Measurements from ENCODE around the gene MFN2.
A peak's percentile ranks its signal among the peaks of the same experiment; 100 is the strongest.
"Not testable (repeated sequence)": the region's sequence is repeated elsewhere in the genome, so short reads cannot be mapped to it uniquely, and the experiment has no call there.

Gene MFN2

DNA sequence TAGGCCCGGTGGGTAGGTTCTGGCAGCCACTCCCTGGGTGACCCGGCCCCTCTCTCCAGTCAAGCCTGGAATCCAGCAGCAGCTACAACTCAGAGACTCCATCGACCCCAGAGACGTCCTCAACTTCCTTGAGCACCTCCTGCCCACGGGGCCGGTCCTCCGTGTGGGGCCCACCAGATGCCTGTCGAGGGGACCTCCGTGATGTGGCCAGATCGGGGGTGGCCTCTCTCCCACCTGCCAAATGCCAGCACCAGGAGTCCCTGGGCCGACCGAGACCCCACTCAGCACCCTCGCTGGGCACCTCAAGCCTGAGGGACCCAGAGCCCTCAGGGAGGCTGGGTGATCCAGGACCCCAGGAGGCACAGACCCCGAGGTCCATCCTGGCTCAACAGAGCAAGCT lies 41.8 kb downstream of the MFN2 start:
- no peak for DNase-seq (ENCODE audit: low read depth in 2 of 2)

DNA sequence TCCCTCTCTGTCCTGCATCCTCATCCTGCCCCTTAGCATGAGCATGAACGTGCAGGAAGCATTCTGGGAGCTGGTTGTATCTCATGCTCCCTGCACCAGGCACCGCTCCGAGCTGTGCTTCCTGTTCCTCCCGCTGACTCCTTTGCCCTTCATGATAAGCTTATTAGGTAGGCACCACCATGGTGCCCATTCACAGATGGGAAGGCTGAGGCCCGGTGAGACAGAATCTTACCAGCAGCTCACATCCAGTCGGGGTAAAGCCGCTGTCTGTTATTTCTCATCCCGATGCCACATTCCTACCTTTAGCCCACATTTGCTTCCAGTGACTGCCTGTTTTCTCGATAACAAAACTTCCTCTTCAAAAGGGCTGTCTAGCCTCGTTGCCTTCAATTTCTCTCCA lies 46.3 kb downstream of the MFN2 start:
- no peak for DNase-seq (ENCODE audit: low read depth in 2 of 2)

DNA sequence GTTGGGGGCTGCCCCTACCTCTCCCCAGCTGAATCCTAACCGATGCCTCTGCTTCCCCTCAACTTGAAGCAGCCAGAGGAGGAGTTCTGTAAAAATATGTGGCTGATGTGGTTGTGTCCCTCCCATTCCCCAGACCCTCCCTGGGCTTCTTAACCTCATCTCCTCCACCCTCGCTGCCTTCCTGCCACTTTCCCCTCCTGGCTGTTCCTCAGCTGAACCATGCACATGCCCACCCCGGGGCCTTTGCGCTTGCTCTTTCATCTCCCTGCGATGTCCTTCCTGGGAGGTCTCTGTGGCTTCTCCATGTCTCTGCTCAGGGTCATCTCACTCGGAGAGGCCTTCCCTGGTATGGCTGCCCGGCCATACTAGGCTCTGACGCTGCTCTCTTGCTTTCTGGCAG lies 48.0 kb downstream of the MFN2 start:
- no peak for DNase-seq (ENCODE audit: low read depth in 2 of 2)

DNA sequence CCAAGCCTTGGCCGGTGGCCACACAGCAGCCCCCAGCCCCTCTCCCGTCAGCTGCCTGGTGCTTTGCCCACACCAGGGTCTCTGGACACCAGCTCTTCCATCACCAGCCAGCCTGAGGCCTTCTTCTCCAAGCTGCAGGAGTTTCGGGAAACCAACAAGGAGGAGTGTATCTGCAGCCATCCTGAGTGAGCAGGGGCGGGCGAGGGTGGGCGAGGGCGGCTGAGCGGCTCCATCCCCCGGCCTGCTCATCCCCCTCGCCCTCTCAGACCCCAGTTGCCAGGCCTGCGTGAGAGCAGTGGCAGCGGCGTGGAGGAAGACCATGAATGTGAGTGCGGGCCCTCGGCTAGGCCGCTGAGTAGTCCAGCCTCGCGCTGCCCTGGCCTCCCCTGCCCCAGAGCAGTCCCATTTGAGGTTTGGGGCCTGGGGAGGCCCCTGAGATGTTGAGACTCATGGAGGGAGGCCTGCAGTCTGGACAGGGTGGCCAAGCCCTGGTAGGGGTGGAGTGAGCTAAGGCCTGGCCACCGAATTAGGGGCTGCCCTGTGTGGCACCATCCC lies 48.8 kb downstream of the MFN2 start:
- DNase-seq (ENCODE audit: low read depth in 2 of 2), result no peak

DNA sequence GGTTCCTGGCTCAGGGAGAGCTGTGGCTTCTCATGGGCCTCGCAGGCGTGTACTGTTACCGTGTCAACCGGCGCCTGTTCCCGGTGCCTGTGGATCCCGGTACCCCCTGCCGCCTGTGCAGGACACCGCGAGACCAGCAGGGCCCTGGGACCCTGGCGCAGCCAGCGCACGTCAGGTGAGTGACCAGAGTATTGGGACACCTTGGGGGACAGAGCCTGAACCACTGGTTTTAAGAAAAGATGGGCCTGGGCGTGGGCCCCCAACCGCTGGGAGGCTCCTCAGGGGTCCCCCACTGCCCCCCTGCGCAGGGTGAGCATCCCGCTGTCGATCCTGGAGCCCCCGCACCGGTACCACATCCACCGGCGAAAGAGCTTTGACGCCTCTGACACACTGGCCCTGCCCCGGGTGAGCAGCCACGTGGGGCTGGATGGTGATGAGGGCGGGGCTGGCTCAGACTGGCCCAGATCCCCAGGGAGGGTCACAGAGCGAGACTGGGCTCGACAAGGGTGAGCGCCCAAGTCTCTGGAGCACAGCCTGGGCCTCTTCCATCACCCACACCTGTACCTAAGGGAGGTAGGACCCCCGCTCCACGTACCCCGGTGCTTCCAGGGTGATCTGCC lies 49.6 kb downstream of the MFN2 start:
- DNase-seq (ENCODE audit: low read depth in 2 of 2), result no peak

DNA sequence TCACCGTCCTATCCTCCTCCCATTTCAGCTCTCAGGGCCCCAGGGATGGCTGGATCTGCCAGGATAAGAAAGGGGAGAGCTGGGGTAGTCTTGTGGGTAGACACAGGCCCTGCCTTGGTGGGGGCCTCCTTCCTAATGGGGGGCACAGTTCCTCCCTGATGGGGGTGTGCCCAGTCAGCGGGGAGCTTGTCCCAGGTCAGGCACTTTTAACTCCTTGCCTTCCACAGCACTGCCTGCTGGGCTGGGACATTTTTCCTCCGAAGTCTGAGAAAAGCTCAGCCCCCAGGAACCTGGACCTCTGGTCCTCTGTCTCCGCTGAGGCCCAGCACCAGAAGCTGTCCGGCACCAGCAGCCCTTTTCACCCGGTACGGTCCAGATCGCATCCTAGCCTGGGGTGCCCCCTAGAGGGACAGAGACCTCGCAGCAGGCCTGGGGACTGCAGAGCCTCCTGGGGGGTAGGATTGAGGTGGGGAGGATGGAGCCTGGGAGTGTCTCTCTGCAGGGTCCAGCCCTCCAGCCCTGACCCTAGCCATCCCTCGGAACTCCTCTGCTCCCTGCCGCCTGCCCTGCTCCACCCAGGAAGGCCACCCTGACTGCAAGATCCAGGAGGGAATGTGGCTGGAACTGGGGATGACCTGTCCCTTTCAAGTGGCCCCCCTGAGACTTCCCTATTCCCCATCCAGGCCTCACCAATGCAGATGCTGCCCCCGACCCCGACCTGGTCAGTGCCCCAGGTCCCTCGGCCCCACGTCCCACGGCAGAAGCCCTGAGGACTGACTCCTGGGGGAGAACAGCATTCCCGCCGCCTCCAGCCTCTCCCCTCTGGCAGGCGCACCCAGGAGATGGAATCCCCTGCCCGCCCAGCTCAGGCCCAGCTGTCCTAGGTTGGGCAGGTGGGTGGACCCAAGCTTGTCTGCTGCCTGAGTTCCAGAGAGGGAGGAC lies 51.1 kb downstream of the MFN2 start:
- peak; percentile 32 to 47 for DNase-seq (ENCODE audit: low read depth in 2 of 2)

DNA sequence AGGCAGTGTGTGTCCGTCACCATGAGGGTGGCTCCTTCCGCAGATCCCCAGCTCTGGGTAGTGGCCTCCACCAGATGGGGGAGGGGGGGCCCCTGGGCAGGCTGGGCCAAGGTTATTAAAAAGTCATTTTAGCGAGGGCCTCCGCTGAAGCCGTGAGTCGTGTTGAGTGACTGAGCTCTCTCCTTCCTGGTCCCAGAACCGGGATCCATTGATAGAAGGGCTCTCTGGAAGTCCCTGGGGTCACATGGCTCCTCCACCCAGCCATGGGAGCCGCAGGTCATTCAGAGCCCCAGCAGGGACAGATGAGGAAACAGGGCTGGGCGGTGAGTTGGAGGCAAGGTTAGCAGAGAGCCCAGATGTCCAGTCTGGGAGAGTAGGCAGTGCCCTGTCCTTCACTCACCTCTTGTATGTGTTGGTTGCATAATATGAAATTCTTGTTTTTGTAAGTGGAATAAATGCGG lies 51.9 kb downstream of the MFN2 start:
- no peak for DNase-seq (ENCODE audit: low read depth in 2 of 2)

DNA sequence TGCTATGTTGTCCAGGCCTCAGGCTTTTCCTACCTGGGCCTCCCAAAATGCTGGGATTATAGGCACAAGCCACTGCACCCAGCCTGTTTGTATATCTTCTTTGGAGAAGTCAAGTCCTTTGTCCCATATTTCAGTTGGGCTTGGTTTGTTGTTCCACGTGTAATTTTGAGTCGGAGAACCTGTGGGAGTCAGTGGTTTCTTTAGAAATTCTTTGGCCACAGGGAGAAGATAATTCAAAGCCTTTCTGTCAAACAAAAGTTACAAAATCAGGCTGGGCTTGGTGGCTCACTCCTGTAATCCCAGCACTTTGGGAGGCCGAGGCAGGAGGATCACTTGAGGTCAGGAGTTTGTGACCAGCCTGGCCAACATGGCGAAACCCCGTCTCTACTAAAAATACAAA lies 53.2 kb downstream of the MFN2 start:
- not testable (repeated sequence) for DNase-seq (ENCODE audit: low read depth in 2 of 2)

DNA sequence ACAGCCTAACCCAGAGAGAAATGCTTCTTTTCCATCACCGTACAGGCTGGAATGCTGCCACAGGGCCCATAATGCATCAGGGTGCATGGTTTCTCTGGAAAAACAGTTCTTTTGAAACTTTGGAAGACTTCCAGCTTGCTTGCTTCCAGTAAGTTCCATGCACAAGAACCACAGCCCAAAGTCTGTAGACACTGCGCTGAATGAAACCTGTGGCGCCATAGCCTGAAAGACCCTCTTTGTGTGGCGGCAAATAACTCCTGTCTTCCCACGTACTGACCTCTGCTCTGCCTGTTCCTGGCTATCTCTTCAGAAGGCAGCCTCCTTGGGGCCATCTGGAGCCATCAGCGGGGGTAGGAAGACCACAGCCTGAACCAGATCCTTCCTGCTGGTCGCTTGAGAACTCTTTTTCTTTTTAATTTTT lies 54.1 kb downstream of the MFN2 start:
- DNase-seq (ENCODE audit: low read depth in 2 of 2), result no peak

DNA sequence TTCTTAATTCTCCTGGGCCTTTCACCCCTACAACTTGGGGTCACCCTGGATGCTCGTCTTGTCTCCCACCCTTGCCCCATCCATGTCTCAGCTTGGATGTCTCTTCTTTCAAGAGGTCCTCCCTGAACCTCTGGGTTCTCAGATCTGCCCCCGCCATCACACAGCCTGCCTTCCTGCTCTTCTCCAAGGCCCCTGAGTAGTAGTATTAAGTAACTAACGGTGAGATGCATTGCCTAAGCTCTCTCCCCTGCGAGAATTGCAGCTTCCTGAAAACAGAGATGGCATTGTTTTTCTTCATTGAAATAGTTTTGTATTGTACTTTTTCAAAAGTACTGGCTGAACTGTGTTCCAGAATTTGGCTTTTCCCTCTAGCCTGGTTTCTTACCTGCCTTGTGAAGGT lies 55.1 kb downstream of the MFN2 start:
- DNase-seq (ENCODE audit: low read depth in 2 of 2), result no peak

DNA sequence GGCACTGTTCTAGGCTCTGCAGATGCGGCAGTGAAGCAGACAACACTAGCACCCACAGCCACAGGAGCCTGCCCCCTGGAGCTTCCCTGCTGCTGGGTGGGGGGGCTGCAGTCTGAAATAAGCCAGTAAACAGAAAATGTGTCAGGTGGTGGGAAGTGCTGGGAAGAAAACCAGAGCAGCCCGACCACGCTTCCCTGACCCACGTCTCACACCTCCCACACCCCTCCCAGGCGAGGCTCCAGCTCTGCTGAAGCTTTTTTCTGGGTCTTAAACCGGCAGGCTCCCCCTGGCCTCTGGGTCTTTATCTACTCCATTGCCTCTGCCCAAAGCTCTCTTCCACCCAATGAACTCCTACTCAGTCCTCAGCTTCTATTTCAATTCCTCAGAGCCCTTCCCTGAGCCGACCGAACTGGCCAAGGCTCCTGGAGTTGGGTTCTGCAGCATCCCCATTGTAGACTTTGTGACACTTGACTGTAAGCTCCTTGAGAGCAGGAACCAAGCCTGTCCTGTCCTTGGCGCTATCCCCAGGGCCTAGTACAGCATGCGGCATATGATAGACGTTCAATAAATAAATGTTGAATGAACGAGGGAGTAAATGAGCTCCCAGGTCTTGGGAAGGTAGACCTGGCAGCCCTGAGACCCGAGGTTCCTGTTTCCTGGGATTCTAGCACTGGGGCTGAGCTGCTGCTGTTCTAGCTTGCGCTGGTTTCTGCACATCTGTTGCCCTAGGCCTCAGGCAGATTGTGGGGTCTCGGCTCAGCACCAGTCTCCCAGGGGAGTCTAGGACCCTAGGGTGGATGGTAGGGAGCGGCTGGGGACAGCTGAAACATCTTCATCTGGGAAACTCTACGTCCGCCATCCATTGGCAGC lies 57.5 kb downstream of the MFN2 start:
- DNase-seq (ENCODE audit: low read depth in 2 of 2), result no peak

DNA sequence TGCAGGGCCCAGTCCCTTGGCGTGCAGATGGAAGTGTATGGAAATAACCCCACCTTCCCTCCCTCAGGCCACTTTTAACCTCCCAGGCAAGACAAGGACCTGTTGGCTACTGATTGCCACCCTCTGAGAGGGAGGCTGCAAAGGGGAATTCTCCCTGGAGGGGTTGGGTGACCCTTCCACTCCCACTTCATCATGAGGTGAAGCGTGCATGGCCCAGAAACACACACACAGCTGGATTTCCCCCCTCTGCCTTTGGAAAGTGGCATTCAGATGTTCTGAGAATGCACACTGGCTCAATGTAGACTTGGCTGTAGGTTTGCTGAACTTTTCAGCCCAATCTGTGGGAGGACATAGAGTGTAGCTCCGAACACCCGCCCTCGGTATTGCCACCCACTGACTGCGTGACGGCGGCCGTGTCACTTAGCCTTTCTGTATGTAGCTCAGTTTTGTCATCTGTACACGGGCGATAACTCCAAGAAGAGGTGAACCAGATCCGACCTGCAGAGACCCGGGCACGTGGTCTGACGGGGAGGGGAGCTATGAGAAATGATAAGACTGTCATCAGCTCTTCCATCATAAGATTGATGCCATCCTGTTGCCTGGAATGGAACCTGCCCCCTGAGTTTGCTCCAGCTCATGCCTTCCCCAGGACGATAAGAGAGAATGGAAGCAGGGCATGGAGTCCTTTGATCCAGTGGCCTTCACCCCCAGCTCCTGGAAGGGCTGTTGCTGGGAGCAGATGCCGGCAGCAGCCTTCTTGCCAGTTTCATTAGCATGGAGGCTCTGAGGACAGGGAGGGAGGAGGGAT lies 58.3 kb downstream of the MFN2 start:
- DNase-seq (ENCODE audit: low read depth in 2 of 2), result no peak

DNA sequence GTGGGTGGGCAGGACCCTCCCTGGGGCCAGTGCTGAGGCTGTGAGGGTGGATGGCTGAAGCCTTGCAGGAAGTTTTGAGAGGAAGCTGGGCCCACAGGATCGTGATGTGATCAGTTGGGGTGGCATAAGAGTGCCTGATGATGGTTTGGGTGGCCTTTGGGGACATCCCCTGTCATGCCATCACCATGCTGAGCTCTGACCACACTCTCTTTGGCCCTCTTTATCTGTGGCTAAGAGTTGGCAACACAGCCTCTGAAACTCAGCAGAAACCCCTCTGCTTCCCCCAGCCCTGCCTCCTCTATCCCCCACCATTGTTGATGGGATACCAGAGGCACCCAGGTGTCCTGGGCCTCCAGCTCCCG lies 58.9 kb downstream of the MFN2 start:
- DNase-seq (ENCODE audit: low read depth in 2 of 2), result no peak

DNA sequence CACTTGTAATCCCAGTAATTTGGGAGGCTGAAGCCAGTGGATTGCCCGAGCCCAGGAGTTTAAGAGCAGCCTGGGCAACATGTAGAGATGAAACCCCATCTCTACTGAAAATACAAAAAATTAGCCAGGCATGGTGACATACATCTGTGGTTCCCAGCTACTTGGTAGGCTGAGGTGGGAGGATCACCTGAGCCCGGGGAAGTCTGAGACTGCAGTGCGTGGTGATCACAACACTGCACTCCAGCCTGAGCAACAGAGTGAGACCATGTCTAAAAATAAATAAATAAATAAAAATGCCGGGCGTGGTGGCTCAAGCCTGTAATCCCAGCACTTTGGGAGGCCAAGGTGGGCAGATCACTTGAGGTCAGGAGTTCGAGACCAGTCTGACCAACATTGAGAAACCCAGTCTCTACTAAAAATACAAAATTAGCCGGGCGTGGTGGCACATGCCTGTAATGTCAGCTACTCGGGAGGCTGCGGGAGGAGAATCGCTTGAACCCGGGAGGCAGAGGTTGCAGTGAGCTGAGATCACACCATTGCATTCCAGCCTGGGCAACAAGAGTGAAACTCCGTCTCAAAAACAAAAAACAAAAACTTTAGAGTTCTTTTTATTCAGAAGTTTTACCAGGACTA lies 59.7 kb downstream of the MFN2 start:
- not testable (repeated sequence) for DNase-seq (ENCODE audit: low read depth in 2 of 2)

DNA sequence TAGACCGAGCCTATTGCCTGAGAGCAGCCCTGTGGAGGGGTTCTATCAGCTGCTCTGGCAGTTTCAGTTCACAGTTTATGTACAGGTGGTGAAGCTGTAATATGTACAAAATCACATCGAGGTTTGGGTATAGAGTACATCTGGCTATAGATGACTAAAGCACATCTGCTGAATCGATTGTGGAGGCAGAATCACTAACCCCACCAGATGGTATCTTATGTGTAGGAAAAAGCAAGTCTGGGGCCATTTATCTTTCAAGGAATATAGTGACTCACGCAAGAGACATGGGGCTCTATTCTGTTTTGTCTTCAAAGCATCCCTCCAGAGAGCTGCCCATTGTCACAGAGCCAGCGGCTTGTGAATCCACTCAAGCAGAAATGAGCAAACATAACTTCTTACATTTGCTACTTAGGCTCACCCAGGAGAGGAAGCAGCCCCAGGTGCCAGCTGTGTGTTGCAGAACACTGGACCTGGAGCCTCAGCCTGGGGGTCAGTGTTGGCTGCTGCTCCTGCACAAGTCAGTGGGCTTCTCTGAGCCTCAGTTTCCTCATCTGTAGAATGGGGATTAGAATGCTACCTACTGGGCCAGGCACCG lies 60.3 kb downstream of the MFN2 start:
- no peak for DNase-seq (ENCODE audit: low read depth in 2 of 2)

DNA sequence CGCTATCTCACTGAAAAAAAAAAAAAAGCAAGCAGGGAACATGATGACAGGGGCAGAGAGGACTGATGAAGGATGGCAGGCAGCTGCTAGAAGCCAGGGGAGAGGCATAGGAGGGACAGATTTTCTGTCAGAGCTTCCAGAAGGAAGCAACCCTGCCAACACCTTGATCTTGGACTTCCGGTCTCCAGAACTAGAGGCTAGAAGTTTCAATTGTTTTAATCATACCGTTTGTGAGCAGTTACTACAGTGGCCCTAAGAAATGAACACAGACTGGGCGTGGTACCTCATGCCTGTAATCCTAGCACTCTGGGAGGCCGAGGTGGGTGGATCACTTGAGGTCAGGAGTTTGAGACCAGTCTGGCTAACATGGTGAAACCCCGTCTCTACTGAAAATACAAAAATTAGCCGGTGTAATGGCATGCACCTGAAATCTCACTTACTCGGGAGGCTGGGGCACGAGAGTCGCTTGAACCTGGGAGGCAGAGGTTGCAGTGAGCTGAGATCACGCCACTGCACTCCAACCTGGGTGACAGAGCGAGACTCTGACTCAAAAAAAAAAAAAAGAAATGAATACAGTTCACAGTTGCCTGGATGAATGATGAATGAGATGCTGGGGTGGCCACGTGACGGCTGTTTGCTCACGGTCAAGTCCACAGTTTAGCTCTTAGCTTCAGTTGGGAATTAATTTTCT lies 64.1 kb downstream of the MFN2 start:
- DNase-seq (ENCODE audit: low read depth in 2 of 2), result not testable (repeated sequence)

DNA sequence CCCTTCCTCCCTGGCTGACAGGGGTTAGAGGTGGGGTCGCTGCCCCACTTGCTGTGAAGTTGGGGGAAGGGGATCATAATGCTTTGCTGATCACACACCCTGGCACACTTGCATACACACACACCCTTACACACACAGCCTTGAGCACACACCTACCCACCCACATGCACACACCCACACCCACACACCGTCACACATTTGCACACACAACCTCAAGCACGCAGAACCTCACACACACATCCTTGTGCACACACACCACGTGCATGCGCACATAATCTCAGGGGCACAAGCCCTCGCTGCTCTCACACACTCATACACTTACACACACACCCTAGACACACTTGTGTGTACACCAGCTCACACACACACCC lies 66.5 kb downstream of the MFN2 start:
- DNase-seq (ENCODE audit: low read depth in 2 of 2), result no peak

DNA sequence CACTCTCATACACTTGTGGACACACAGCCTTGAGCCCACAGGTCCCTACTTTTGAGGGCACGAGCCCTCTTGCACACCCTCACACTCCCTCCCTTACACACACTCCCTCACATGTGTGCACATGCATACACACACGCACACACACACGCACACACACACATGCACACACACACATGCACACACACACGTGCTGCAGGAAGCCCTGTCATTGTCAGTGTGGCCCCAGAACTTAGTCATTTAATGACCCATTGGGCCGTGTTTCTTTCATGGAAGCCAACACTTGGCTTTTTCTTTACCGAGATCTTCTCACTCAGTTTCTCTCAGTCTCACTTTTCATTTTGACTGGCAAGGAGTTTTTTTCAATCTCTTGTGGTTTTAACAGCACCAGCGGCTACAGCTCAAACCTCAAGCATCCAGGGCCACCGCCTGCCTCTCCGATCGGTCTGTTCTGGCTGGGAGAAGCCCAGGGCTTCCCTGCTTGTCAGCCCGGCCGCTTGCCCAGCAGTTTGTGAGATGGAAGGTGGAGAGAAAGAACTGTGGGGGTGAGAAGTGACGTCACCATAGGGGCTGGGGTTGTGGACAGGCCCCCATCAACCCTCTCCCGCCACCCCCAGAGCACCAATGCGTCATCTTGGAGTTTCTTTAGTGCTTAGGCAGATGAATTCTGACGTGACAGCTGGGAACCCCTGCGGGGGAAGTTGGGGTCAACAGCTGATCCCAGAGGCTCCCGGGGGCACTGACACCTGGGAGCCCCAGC lies 67.1 kb downstream of the MFN2 start:
- DNase-seq (ENCODE audit: low read depth in 2 of 2), result peak; percentile 53 to 65

DNA sequence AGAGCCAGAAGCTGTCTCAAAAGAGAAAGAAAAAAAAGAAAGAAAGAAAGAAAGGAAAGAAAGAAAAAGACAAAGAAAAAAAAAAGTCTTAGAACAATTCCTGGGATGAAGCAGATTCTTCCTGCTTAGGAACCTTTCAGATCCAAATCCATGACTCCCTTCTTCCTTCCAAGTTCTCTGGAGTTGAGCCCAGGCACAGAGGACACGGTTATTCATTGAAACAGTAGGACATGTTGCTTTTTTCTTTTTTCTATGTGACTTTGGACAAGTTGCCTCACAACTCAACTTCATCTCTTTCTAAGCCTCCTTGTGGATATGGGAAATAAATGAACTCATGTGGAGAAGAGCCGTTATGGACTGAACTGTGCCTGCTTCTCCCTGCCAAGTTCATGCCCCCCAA lies 68.1 kb downstream of the MFN2 start:
- no peak for DNase-seq (ENCODE audit: low read depth in 2 of 2)

Data from stimulated activated CD8-positive, alpha-beta memory T cell treated with anti-CD3 and anti-CD28 coated beads, Interleukin-2, amount 100 ng/mL, for 48 hours (primary cell).